Mucosa of descending colon (tissue), 3 donors: ENCODE results near the gene CAMK2B. TPM values are rescaled to one million over a fixed set of nuclear protein-coding genes. Genes with fewer than 3 reads are reported as not detected.

ENCODE experiments used
- ATAC-seq: fragments of 200-7000 bp; cut with Tn5 transposase; one replicate; pipeline ENCODE4 v1.9.1; 2020; ENCODE audit warnings: mild to moderate bottlenecking, moderate library complexity
- DNase-seq, 3 donors: peaks; one replicate each; pipeline ENCODE4 v3.0.0-alpha.2; 2020
- H3K36me3 ChIP-seq: fragments of 200-600 bp; one replicate; pipeline ENCODE4 v1.8.0; 2021; ENCODE audit warnings: low read depth, mild to moderate bottlenecking
- H3K4me1 ChIP-seq: fragments of 200-600 bp; one replicate; pipeline ENCODE4 v1.8.0; 2021; ENCODE audit warnings: low read depth, mild to moderate bottlenecking
- H3K4me3 ChIP-seq: fragments of 200-600 bp; one replicate; pipeline ENCODE4 v1.8.0; 2021; ENCODE audit warnings: mild to moderate bottlenecking
- H3K9me3 ChIP-seq: fragments of 200-600 bp; one replicate; pipeline ENCODE4 v1.8.0; 2021; ENCODE audit warnings: mild to moderate bottlenecking
- CTCF ChIP-seq: fragments of 200-600 bp; IDR thresholded peaks from one replicate; pipeline ENCODE4 v1.8.0; 2022; ENCODE audit warnings: antibody characterized with exemption, mild to moderate bottlenecking
- intact Hi-C, 2 donors: fragments of 100-400 bp; cut with DNase I in 1 of 2; cut with micrococcal nuclease in 1 of 2; formaldehyde crosslinking; loops; one replicate each; pipeline versions ENCODE4 v1.11.0 to v1.11.1; 2022; cut with DNase I, micrococcal nuclease
- total RNA-seq, 3 donors: library from RNA; stranded (reverse); fragmentation: NEBNext Ultra II Directional in 2 of 3; extraction: Animal tissue kit (Norgen Biotek cat#: 25700) in 2 of 3; gene quantifications; one replicate each; pipeline versions ENCODE4 v1.2.1 to v1.2.4, GENCODE V29; 2021 to 2023
- donor health status: DM: no; HTN: no; CAD: no; lungs with moderate emphysema.
- donor health status: DM: no; HTN: no; CAD: no.
- donor health status: DM: no; HTN: yes; CAD: no.

Gene CAMK2B
- total RNA-seq, 3 donors from 2014 or later: 0.35 to 2.2 (median 0.87) TPM

- TF ChIP-seq CTCF: no peak
- Histone ChIP-seq H3K4me3 (no peak overlapping the region), H3K9me3 (no peaks in the 10 kb centered on the region), H3K36me3 (no peaks in the 10 kb centered on the region), H3K4me1 (no peaks in the 10 kb centered on the region)
- ATAC-seq (no peak), DNase-seq (no peak)
- intact Hi-C loops: no loop called here
Measured at GRCh38 chr7:44320794-44321371, 4.5 kb downstream of the CAMK2B start.

GRCh38 chr7:44320141-44320540, 5.3 kb downstream of the CAMK2B start:
- no peaks in the 10 kb centered on the region for H3K9me3 ChIP-seq
- DNase-seq (no peak), ATAC-seq (no peak)
- no peaks in the 10 kb centered on the region for H3K4me1 ChIP-seq
- intact Hi-C loops: no loop called here
- H3K36me3 ChIP-seq: no peaks in the 10 kb centered on the region
- H3K4me3 ChIP-seq: no peak overlapping the region
- no peak for TF ChIP-seq CTCF

- no peak for DNase-seq
- no peak overlapping the region for H3K4me3 ChIP-seq
- H3K36me3 ChIP-seq: no peaks in the 10 kb centered on the region
- intact Hi-C loops: no loop called here
- no peak for ATAC-seq
- TF ChIP-seq CTCF: no peak
- H3K9me3 ChIP-seq: no peaks in the 10 kb centered on the region
- H3K4me1 ChIP-seq: no peaks in the 10 kb centered on the region
Measured at GRCh38 chr7:44318332-44318731, 7.1 kb downstream of the CAMK2B start.

GRCh38 chr7:44315301-44315903, 10.0 kb downstream of the CAMK2B start:
- no peaks in the 10 kb centered on the region for H3K36me3 ChIP-seq
- no peaks in the 10 kb centered on the region for H3K9me3 ChIP-seq
- H3K4me3 ChIP-seq: no peak overlapping the region
- H3K4me1 ChIP-seq: no peaks in the 10 kb centered on the region
- intact Hi-C loops: no loop called here
- no peak for TF ChIP-seq CTCF
- DNase-seq (no peak), ATAC-seq (no peak)

GRCh38 chr7:44313621-44314031, 11.8 kb downstream of the CAMK2B start:
- H3K4me3 ChIP-seq: no peak overlapping the region
- H3K4me1 ChIP-seq: no peaks in the 10 kb centered on the region
- DNase-seq (no peak), ATAC-seq (no peak)
- H3K9me3 ChIP-seq: no peaks in the 10 kb centered on the region
- H3K36me3 ChIP-seq: no peaks in the 10 kb centered on the region
- intact Hi-C loops: no loop called here
- TF ChIP-seq CTCF: no peak

- intact Hi-C loops: no loop called here
- DNase-seq: no peak
- no peak for ATAC-seq
- no peaks in the 10 kb centered on the region for H3K36me3 ChIP-seq
- H3K9me3 ChIP-seq: no peaks in the 10 kb centered on the region
- no peak overlapping the region for H3K4me3 ChIP-seq
- H3K4me1 ChIP-seq: no peaks in the 10 kb centered on the region
- no peak for TF ChIP-seq CTCF
Measured at GRCh38 chr7:44313016-44313415, 12.4 kb downstream of the CAMK2B start.
